Activated CD8-positive, alpha-beta memory T cell treated with anti-CD3 and anti-CD28 coated beads, Interleukin-2, amount 10 ng/mL, durations not matched to agents 7 days and 5 days (primary cell): ENCODE measurements around the gene UBE2V1. TPM values are rescaled to one million over a fixed set of nuclear protein-coding genes. Genes with fewer than 3 reads are reported as not detected.
A peak's percentile ranks its signal among the peaks of the same experiment; 100 is the strongest.
"Not testable (repeated sequence)": the region's sequence is repeated elsewhere in the genome, so short reads cannot be mapped to it uniquely, and the experiment has no call there.

ENCODE experiments used
- ATAC-seq: fragments of 150-1000 bp; cut with Tn5 transposase; one replicate; pipeline ENCODE4 v1.10.0; 2021; ENCODE audit warnings: moderate library complexity
- CTCF ChIA-PET: fragments of 350-600 bp; sonication (Branson Sonifier 250); formaldehyde crosslinking; loops from one replicate; lab custom pipeline; 2021; ENCODE audit warnings: antibody characterized with exemption; lab: Charles Lee
- DNase-seq: peaks from one replicate; pipeline ENCODE4 v3.0.0-alpha.2; 2020
- H3K27ac Mint-ChIP-seq: one replicate; pipeline ENCODE4 v1.8.0; 2021; ENCODE audit warnings: mild to moderate bottlenecking, mixed read lengths
- H3K27me3 Mint-ChIP-seq: one replicate; pipeline ENCODE4 v1.8.0; 2021; ENCODE audit warnings: mixed read lengths
- H3K36me3 Mint-ChIP-seq: one replicate; pipeline ENCODE4 v1.8.0; 2021; ENCODE audit warnings: mild to moderate bottlenecking, mixed read lengths
- H3K4me1 Mint-ChIP-seq: one replicate; pipeline ENCODE4 v1.8.0; 2021; ENCODE audit warnings: mixed read lengths
- H3K4me3 Mint-ChIP-seq: one replicate; pipeline ENCODE4 v1.8.0; 2021; ENCODE audit warnings: mild to moderate bottlenecking, moderate library complexity, mixed read lengths
- H3K9me3 Mint-ChIP-seq: one replicate; pipeline ENCODE4 v1.8.0; 2022; ENCODE audit warnings: low read depth, mixed read lengths
- total RNA-seq, 2 experiments: library from RNA; stranded (reverse); gene quantifications; one replicate each; pipeline ENCODE4 v1.2.3, GENCODE V29; 2021

Gene UBE2V1
- total RNA-seq, 2 experiments from 2014 or later: 140 to 158 TPM

- H3K27me3 Mint-ChIP-seq: no peaks in the 10 kb centered on the region
- no peak for DNase-seq
- no peaks in the 10 kb centered on the region for H3K9me3 Mint-ChIP-seq
- peaks cover 69% of the 10 kb centered on the region for H3K4me1 Mint-ChIP-seq
- no peak for ATAC-seq
- H3K27ac Mint-ChIP-seq: peak overlapping the region; percentile 60
- peaks cover 42% of the 10 kb centered on the region for H3K36me3 Mint-ChIP-seq
- CTCF ChIA-PET: interaction anchor here (0.5 to 1.9 kb wide), 3 partner anchors 11 to 61 kb away, joined by 3 to 8 read pairs (median 3); no protein-coding TSS in a partner anchor
- H3K4me3 Mint-ChIP-seq: no peak overlapping the region
Measured at GRCh38 chr20:50107796-50108331, 5.1 kb downstream of the UBE2V1 start.

DNA sequence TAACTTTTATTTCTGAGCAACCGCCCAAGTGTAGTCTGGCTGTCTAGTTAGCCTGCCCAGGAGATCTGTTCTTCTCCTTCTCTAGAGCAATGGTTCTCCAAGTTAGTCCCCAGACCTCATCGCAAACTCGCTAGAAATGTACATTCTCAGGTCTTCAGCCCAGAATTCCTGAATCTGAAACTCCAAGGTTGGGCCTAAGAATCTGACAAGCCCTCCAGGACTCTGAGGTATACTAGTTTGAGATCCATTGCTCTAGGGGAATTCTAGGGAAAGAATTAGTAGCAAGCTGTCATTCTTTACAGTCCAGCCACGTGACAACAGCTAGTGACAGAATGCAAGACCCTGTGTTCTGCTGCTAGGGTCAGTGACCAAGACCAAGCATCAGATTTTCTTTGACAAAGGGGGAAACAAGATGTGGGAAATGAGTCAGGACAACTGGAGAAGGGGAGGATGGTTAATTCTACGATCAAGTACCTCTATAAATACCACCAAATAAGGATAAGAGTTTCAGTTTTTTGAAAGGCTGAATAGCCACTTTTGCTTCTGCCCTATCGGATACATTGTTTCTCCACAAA lies 5.8 kb downstream of the UBE2V1 start:
- H3K27ac Mint-ChIP-seq: peak overlapping the region; percentile 18
- CTCF ChIA-PET: interaction anchor here (0.6 to 1.9 kb wide), 6 partner anchors 10 to 128 kb away, joined by 3 to 12 read pairs (median 5); no protein-coding TSS in a partner anchor
- H3K36me3 Mint-ChIP-seq: peaks cover 41% of the 10 kb centered on the region
- no peaks in the 10 kb centered on the region for H3K9me3 Mint-ChIP-seq
- no peaks in the 10 kb centered on the region for H3K27me3 Mint-ChIP-seq
- peaks cover 71% of the 10 kb centered on the region for H3K4me1 Mint-ChIP-seq
- ATAC-seq (no peak), DNase-seq (no peak)
- H3K4me3 Mint-ChIP-seq: no peak overlapping the region

GRCh38 chr20:50106669-50107068 lies 6.3 kb downstream of the UBE2V1 start:
- Mint-ChIP-seq H3K4me1 (peaks cover 71% of the 10 kb centered on the region), H3K36me3 (peaks cover 44% of the 10 kb centered on the region), H3K27ac (peak overlapping the region; percentile 6)
- not testable (repeated sequence) for H3K27me3 Mint-ChIP-seq, H3K4me3 Mint-ChIP-seq, DNase-seq, ATAC-seq, H3K9me3 Mint-ChIP-seq
- CTCF ChIA-PET: interaction anchor here (0.6 to 1.9 kb wide), 8 partner anchors 10 to 128 kb away, joined by 4 to 12 read pairs (median 6); no protein-coding TSS in a partner anchor

- peaks cover 36% of the 10 kb centered on the region for H3K36me3 Mint-ChIP-seq
- H3K4me1 Mint-ChIP-seq: peaks cover 50% of the 10 kb centered on the region
- not testable (repeated sequence) for DNase-seq, H3K9me3 Mint-ChIP-seq, H3K27me3 Mint-ChIP-seq, H3K4me3 Mint-ChIP-seq, ATAC-seq, H3K27ac Mint-ChIP-seq
- CTCF ChIA-PET: interaction anchor here (1.1 to 9.2 kb wide), 4 partner anchors 12 to 124 kb away, joined by 3 to 77 read pairs (median 8); no protein-coding TSS in a partner anchor
Measured at GRCh38 chr20:50103464-50104107, 9.4 kb downstream of the UBE2V1 start.

DNA sequence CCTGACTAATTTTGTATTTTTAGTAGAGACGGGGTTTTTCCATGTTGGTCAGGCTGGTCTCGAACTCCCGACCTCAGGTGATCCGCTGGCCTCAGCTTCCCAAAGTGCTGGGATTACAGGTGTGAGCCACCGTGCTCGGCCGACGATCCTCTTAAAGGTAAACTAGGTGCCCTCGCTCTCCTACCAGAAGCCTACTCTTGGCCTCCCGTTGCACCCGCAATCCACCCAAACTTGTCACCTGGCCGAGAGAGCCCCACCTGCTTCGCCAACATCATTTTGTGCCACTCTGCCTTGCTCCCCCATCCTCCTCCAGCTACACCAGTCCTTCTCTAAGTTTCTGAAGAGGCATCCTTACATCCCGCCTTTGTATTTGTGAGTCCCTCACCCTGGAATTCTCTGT lies 10.4 kb downstream of the UBE2V1 start:
- not testable (repeated sequence) for H3K27ac Mint-ChIP-seq, ATAC-seq, H3K9me3 Mint-ChIP-seq, H3K4me3 Mint-ChIP-seq, DNase-seq, H3K27me3 Mint-ChIP-seq
- H3K36me3 Mint-ChIP-seq: peaks cover 32% of the 10 kb centered on the region
- CTCF ChIA-PET: interaction anchor here (0.7 to 9.2 kb wide), 4 partner anchors 10 to 123 kb away, joined by 3 to 77 read pairs (median 8); no protein-coding TSS in a partner anchor
- peaks cover 46% of the 10 kb centered on the region for H3K4me1 Mint-ChIP-seq

DNA sequence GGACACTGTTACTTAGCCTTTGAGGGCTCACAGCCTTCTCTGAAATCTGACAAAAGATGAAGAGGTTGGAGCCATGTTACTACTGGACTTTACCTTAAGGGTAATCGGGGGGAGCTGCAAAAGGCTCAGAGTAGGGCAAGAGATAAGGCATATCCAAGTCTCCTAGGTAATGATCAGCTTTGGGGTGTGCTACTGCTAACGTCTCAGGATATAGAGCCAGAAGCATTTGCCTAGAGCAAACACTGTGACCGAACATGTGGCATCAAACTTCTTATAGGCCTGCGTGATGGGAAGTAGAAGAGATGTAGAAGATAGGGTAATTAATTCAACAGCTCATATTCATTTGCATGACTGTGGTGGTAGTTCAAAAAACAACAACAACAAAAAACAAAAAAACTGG lies 11.1 kb downstream of the UBE2V1 start:
- CTCF ChIA-PET: interaction anchor here (9.2 kb wide), 1 partner anchor 16 kb away, joined by 77 read pairs; no protein-coding TSS in a partner anchor
- peaks cover 39% of the 10 kb centered on the region for H3K4me1 Mint-ChIP-seq

GRCh38 chr20:50101281-50101680 lies 11.7 kb downstream of the UBE2V1 start:
- no peak overlapping the region for H3K4me3 Mint-ChIP-seq
- peaks cover 28% of the 10 kb centered on the region for H3K36me3 Mint-ChIP-seq
- no peaks in the 10 kb centered on the region for H3K9me3 Mint-ChIP-seq
- peaks cover 41% of the 10 kb centered on the region for H3K4me1 Mint-ChIP-seq
- no peak for DNase-seq
- no peaks in the 10 kb centered on the region for H3K27me3 Mint-ChIP-seq
- no peak for ATAC-seq
- no peak overlapping the region for H3K27ac Mint-ChIP-seq
- CTCF ChIA-PET: interaction anchor here (2.5 to 9.2 kb wide), 2 partner anchors 15 to 30 kb away, joined by 10 to 77 read pairs; no protein-coding TSS in a partner anchor

More for the DNA sequence above, 11.1 kb downstream of the UBE2V1 start:
- DNase-seq (no peak), ATAC-seq (no peak)
- Mint-ChIP-seq H3K9me3 (no peaks in the 10 kb centered on the region), H3K36me3 (peaks cover 28% of the 10 kb centered on the region), H3K27me3 (no peaks in the 10 kb centered on the region), H3K27ac (no peak overlapping the region), H3K4me3 (no peak overlapping the region)

DNA sequence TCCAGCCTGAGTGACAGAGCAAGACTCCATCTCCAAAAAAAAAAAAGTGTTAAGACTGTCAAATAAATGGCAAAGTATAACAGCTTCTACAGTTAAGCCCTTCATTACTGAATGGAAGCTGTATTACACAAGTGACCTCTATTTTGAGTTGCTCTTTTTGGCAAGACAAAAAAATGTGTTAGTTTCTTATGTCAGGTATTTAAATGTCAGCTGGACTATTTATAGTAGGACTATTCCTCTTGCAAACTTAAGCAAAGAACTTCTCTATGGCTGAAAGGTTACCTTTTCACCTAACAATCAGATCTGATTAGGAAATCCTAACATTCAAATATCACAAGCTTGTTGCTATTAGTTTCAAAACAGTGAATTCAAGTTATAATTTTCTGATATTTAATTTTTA lies 12.4 kb downstream of the UBE2V1 start:
- ATAC-seq (no peak), DNase-seq (no peak)
- H3K4me3 Mint-ChIP-seq: no peak overlapping the region
- H3K36me3 Mint-ChIP-seq: peaks cover 32% of the 10 kb centered on the region
- no peaks in the 10 kb centered on the region for H3K9me3 Mint-ChIP-seq
- H3K27me3 Mint-ChIP-seq: no peaks in the 10 kb centered on the region
- CTCF ChIA-PET: interaction anchor here (0.8 to 9.2 kb wide), 5 partner anchors 9 to 69 kb away, joined by 4 to 77 read pairs (median 5); no protein-coding TSS in a partner anchor
- peaks cover 46% of the 10 kb centered on the region for H3K4me1 Mint-ChIP-seq
- H3K27ac Mint-ChIP-seq: no peak overlapping the region

GRCh38 chr20:50099565-50099991 lies 13.4 kb downstream of the UBE2V1 start:
- CTCF ChIA-PET: interaction anchor here (1.4 to 9.2 kb wide), 5 partner anchors 10 to 121 kb away, joined by 4 to 77 read pairs (median 5); no protein-coding TSS in a partner anchor
- Mint-ChIP-seq H3K27ac (no peak overlapping the region), H3K36me3 (peaks cover 39% of the 10 kb centered on the region), H3K27me3 (no peaks in the 10 kb centered on the region), H3K9me3 (no peaks in the 10 kb centered on the region), H3K4me1 (peaks cover 50% of the 10 kb centered on the region), H3K4me3 (no peak overlapping the region)
- ATAC-seq (no peak), DNase-seq (no peak)

DNA sequence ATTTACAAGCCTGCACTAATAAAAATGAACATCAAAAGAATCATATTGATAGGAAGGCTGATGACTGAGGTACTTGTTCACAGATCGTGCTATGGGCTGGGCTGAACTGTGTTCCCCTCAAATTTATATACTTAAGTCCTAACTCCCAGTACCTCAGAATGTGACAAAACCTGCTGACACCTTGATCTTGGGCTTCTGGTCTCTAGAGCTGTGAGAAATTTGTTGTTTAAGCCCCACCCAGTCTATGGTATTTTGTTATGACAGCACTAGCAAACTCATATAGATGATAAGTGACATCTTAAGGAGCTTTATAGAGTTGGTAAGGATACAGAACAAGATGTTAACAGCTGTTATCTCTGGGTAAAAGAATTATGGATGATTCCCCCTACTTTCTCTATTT lies 13.8 kb downstream of the UBE2V1 start:
- Mint-ChIP-seq H3K27me3 (no peaks in the 10 kb centered on the region), H3K4me1 (peaks cover 50% of the 10 kb centered on the region), H3K27ac (no peak overlapping the region), H3K4me3 (no peak overlapping the region), H3K36me3 (peaks cover 42% of the 10 kb centered on the region), H3K9me3 (no peaks in the 10 kb centered on the region)
- DNase-seq: no peak
- CTCF ChIA-PET: interaction anchor here (1.0 to 9.2 kb wide), 5 partner anchors 11 to 120 kb away, joined by 3 to 77 read pairs (median 5); no protein-coding TSS in a partner anchor
- no peak for ATAC-seq

DNA sequence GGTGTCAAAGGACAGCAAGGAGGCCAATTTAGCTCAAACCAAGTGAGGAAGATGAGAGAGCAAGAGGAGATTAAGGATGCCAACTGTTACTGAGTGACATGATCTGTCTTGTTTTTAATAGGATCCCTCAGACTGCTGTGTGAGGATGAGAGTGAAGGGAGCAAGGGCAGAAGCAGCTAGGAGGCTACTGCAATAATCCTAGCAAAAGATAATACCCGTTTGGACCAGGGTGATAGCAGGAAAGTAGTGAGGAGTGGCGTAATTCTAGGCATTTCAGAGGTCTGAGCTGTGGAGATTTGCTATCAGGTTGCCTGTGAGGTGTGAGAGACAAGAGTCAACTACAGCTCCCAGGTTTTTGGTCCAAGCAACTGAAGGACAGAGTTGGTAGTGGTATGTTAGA lies 14.7 kb downstream of the UBE2V1 start:
- Mint-ChIP-seq H3K4me1 (peaks cover 48% of the 10 kb centered on the region), H3K4me3 (no peak overlapping the region), H3K9me3 (no peaks in the 10 kb centered on the region), H3K27me3 (no peaks in the 10 kb centered on the region), H3K36me3 (peaks cover 43% of the 10 kb centered on the region), H3K27ac (peak overlapping the region; percentile 21)
- CTCF ChIA-PET: interaction anchor here (0.9 to 9.2 kb wide), 10 partner anchors 8 to 305 kb away, joined by 3 to 77 read pairs (median 4); no protein-coding TSS in a partner anchor
- DNase-seq: no peak
- no peak for ATAC-seq

DNA sequence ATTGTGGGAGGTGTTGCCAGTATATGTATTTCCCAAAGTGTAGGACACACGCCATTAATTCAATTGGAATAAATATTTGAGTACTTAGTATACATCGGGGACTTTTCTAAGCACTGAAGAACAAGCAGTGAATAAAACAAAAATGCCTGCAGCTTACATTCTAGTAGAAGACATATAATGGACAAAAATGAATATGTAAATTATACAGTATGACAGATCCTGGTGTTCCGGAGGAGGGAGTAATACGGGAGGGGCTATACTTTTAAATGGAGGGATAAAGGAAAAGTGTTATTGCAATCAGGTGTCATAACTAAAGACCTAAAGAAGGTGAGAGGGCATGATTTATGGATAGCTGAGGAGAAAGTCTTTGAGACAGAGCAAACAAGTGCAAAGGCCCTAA lies 15.1 kb downstream of the UBE2V1 start:
- H3K9me3 Mint-ChIP-seq: no peaks in the 10 kb centered on the region
- no peaks in the 10 kb centered on the region for H3K27me3 Mint-ChIP-seq
- ATAC-seq (no peak), DNase-seq (no peak)
- CTCF ChIA-PET: interaction anchor here (0.9 to 9.2 kb wide), 9 partner anchors 9 to 305 kb away, joined by 3 to 77 read pairs (median 4); no protein-coding TSS in a partner anchor
- peak overlapping the region; percentile 21 for H3K27ac Mint-ChIP-seq
- peaks cover 46% of the 10 kb centered on the region for H3K36me3 Mint-ChIP-seq
- H3K4me3 Mint-ChIP-seq: no peak overlapping the region
- peaks cover 45% of the 10 kb centered on the region for H3K4me1 Mint-ChIP-seq

DNA sequence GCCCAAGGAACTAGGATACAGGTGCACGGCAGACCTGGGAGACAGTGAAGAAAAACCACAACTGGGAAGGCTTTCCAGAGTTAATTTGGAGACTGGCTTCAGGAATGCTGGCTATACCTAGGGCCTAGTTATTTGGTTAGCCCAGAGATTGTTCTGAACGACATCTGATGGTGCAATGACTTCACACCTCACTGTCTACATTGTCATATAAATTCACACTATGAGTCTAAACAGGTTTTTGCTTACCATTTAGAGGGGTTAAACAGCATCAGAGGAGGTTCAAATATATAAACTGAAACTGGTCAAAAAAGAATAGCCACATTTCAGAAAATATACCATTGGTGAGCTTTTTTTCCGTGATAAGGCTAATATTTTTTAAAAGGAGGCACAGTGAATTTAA lies 16.7 kb downstream of the UBE2V1 start:
- Mint-ChIP-seq H3K9me3 (no peaks in the 10 kb centered on the region), H3K4me1 (peaks cover 43% of the 10 kb centered on the region), H3K27me3 (no peaks in the 10 kb centered on the region), H3K27ac (no peak overlapping the region), H3K36me3 (peaks cover 41% of the 10 kb centered on the region), H3K4me3 (no peak overlapping the region)
- CTCF ChIA-PET: interaction anchor here (1.1 to 9.2 kb wide), 3 partner anchors 10 to 24 kb away, joined by 3 to 77 read pairs (median 8); no protein-coding TSS in a partner anchor
- DNase-seq: no peak
- ATAC-seq: no peak
